Upper lobe of left lung (tissue), 4 donors: ENCODE measurements around the gene MIS18A.

Experiments used
- POLR2A ChIP-seq, 4 donors: fragments of 450-650 bp; IDR thresholded peaks; one replicate each; pipeline ENCODE4 v1.5.1; 2016 to 2017; ENCODE audit warnings: antibody characterized with exemption in 4 of 4, mild to moderate bottlenecking in 2 of 4
- POLR2AphosphoS5 ChIP-seq, 2 donors: sonication (generic); formaldehyde crosslinking; IDR thresholded peaks; one replicate each; pipeline ENCODE4 v1.5.1; 2017; ENCODE audit warnings: antibody characterized with exemption in 2 of 2
- TF ChIP-seq, protein P1 (sequence below), 6 experiments: fragments of 450-650 bp in 4 of 6; fragments of 200-600 bp in 2 of 6; sonication (generic) in 2 of 6; IDR thresholded peaks; one replicate each; pipeline ENCODE4 v1.5.1; 2016 to 2019; ENCODE audit warnings: antibody characterized with exemption in 6 of 6

DNA sequence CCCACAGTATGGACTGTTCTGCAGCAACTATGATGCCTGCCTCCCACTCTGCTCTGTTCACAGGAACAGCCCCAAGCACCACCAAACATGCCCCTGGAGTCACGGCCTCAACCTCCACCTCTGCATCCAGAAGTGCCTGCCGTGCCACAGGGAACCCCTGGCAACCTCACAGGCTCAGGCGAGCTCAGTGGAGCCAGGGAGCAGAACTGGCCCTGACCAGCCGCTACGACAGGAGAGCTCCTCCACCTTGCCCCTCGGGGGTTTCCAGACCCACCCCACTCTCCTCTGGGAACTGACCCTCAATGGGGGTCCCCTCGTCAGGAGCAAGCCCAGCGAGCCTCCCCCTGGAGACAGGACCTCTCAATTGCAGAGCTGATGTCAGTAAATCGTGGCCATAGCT lies 32.8 kb upstream of the MIS18A start:
- TF ChIP-seq POLR2AphosphoS5 (IDR thresholded peaks at IDR 0.05), result no peak
- TF ChIP-seq, protein P1, sequence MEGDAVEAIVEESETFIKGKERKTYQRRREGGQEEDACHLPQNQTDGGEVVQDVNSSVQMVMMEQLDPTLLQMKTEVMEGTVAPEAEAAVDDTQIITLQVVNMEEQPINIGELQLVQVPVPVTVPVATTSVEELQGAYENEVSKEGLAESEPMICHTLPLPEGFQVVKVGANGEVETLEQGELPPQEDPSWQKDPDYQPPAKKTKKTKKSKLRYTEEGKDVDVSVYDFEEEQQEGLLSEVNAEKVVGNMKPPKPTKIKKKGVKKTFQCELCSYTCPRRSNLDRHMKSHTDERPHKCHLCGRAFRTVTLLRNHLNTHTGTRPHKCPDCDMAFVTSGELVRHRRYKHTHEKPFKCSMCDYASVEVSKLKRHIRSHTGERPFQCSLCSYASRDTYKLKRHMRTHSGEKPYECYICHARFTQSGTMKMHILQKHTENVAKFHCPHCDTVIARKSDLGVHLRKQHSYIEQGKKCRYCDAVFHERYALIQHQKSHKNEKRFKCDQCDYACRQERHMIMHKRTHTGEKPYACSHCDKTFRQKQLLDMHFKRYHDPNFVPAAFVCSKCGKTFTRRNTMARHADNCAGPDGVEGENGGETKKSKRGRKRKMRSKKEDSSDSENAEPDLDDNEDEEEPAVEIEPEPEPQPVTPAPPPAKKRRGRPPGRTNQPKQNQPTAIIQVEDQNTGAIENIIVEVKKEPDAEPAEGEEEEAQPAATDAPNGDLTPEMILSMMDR (IDR thresholded peaks at IDR 0.05), result no peak
- no peak for TF ChIP-seq POLR2A (IDR thresholded peaks at IDR 0.05)
